Fibroblast of pulmonary artery (primary cell): Measurements from ENCODE around the gene ZBTB16.
A peak's percentile ranks its signal among the peaks of the same experiment; 100 is the strongest.

Source experiments
- DNase-seq: peaks from one replicate; pipeline ENCODE4 v3.0.0-alpha.2; 2010; ENCODE audit warnings: low read depth
- H3K4me3 ChIP-seq: replicated peaks from 2 replicates; pipeline ENCODE4 v1.5.1; 2011; ENCODE audit warnings: low read depth, mild to moderate bottlenecking, control low read depth, low read length, moderate library complexity
- CTCF ChIP-seq: IDR thresholded peaks from 2 replicates; pipeline ENCODE4 v1.5.1; 2011; ENCODE audit warnings: mild to moderate bottlenecking, control low read depth, low read length, inconsistent platforms; ENCODE audit errors: missing control alignments

Gene ZBTB16

GRCh38 chr11:114070464-114071139 lies 11.1 kb downstream of the ZBTB16 start:
- no peak overlapping the region for H3K4me3 ChIP-seq
- no peak for DNase-seq
- no peak for TF ChIP-seq CTCF

- no peak overlapping the region for H3K4me3 ChIP-seq
- no peak for TF ChIP-seq CTCF
- DNase-seq = no peak
These were observed 13.7 kb downstream of the ZBTB16 start for GRCh38 chr11:114073007-114073827.

GRCh38 chr11:114073828-114074381 lies 14.4 kb downstream of the ZBTB16 start:
- TF ChIP-seq CTCF = no peak
- DNase-seq = no peak
- no peak overlapping the region for H3K4me3 ChIP-seq

- DNase-seq = no peak
- H3K4me3 ChIP-seq = no peak overlapping the region
- TF ChIP-seq CTCF = no peak
These were observed 15.2 kb downstream of the ZBTB16 start for GRCh38 chr11:114074546-114075343.

GRCh38 chr11:114075344-114075610 lies 15.8 kb downstream of the ZBTB16 start:
- TF ChIP-seq CTCF = no peak
- no peak for DNase-seq
- no peak overlapping the region for H3K4me3 ChIP-seq

GRCh38 chr11:114075891-114076441 lies 16.5 kb downstream of the ZBTB16 start:
- DNase-seq = peak; percentile 79
- TF ChIP-seq CTCF = peak; percentile 69
- H3K4me3 ChIP-seq = no peak overlapping the region
